GM18858 (cell line): Measurements from ENCODE around the gene NAT14.
"Not testable (repeated sequence)": the region's sequence is repeated elsewhere in the genome, so short reads cannot be mapped to it uniquely, and the experiment has no call there.

Experiments used
- ATAC-seq: cut with Tn5 transposase; IDR thresholded peaks from one replicate; pipeline ENCODE4 v1.9.1; 2021; ENCODE audit not compliant: unreplicated experiment

Gene NAT14

GRCh38 chr19:55485439-55486011 is 537 bp downstream of the NAT14 start:
- ATAC-seq: no peak

- no peak for ATAC-seq
These were observed 1.3 kb downstream of the NAT14 start for GRCh38 chr19:55486043-55486970.

GRCh38 chr19:55486971-55487923 is 2.3 kb downstream of the NAT14 start:
- ATAC-seq: no peak

- ATAC-seq: no peak
These were observed 3.1 kb downstream of the NAT14 start, which contains the start of gene SSC5D for GRCh38 chr19:55487924-55488687. Gene SSC5D, plus strand, starts transcription at chr19:55488436. Its CDS starts 154 bp downstream, at chr19:55488590.

- ATAC-seq: no peak
These were observed 4.2 kb downstream of the NAT14 start for GRCh38 chr19:55488986-55489710.

GRCh38 chr19:55489711-55490477 is 4.9 kb downstream of the NAT14 start:
- no peak for ATAC-seq

GRCh38 chr19:55490478-55491432 is 5.8 kb downstream of the NAT14 start:
- no peak for ATAC-seq

- no peak for ATAC-seq
These were observed 6.8 kb downstream of the NAT14 start for GRCh38 chr19:55491546-55492360.

GRCh38 chr19:55492362-55492944 is 7.5 kb downstream of the NAT14 start:
- ATAC-seq: no peak

- ATAC-seq: no peak
These were observed 8.2 kb downstream of the NAT14 start for GRCh38 chr19:55493052-55493644.

GRCh38 chr19:55493645-55494171 is 8.7 kb downstream of the NAT14 start:
- no peak for ATAC-seq

GRCh38 chr19:55494172-55494761 is 9.3 kb downstream of the NAT14 start:
- ATAC-seq: no peak

- ATAC-seq: no peak
These were observed 10.8 kb downstream of the NAT14 start for GRCh38 chr19:55495646-55496349.

GRCh38 chr19:55496820-55497219 is 11.8 kb downstream of the NAT14 start:
- not testable (repeated sequence) for ATAC-seq

- ATAC-seq: no peak
These were observed 12.8 kb downstream of the NAT14 start for GRCh38 chr19:55497763-55498162.
